Naive thymus-derived CD4-positive, alpha-beta T cell (primary cell): ENCODE data around the gene EIF2B1. TPM values are rescaled to one million over a fixed set of nuclear protein-coding genes. Genes with fewer than 3 reads are reported as not detected.
"Not testable (repeated sequence)": the region's sequence is repeated elsewhere in the genome, so short reads cannot be mapped to it uniquely, and the experiment has no call there.

Source experiments
- ATAC-seq: fragments of 150-1000 bp; cut with Tn5 transposase; 2 replicates; pipeline ENCODE4 v1.10.0; 2021; ENCODE audit warnings: mild to moderate bottlenecking, moderate library complexity
- CTCF ChIA-PET: fragments of 350-600 bp; sonication (Branson Sonifier 250); formaldehyde crosslinking; loops from one replicate; lab custom pipeline; 2021; ENCODE audit warnings: antibody characterized with exemption; lab: Charles Lee
- POLR2A ChIA-PET: fragments of 350-600 bp; sonication (Branson Sonifier 250); formaldehyde crosslinking; loops from one replicate; lab custom pipeline; 2021; ENCODE audit warnings: antibody characterized with exemption, inconsistent platforms; lab: Charles Lee
- DNase-seq, 9 donors: peaks; one replicate each; pipeline versions ENCODE4 v3.0.0 to v3.0.0-alpha.2; 2020 to 2022; ENCODE audit warnings: mixed read lengths in 1 of 9
- H3K27ac ChIP-seq: one replicate; pipeline ENCODE4 v1.7.0; 2013; ENCODE audit warnings: mild to moderate bottlenecking, low read depth, low read length, moderate library complexity
- H3K27me3 ChIP-seq, 2 donors: one replicate each; pipeline ENCODE4 v1.7.0; 2013; ENCODE audit warnings: low read length in 2 of 2, mild to moderate bottlenecking in 2 of 2, moderate library complexity in 2 of 2; ENCODE audit not compliant: control insufficient read depth in 2 of 2, insufficient read depth in 2 of 2
- H3K36me3 ChIP-seq, 3 experiments: 1 replicate in 2 of 3; 2 replicates in 1 of 3; pipeline ENCODE4 v1.7.0; 2013; ENCODE audit warnings: low read length in 3 of 3, mild to moderate bottlenecking in 3 of 3, moderate library complexity in 1 of 3; ENCODE audit not compliant: insufficient read depth in 3 of 3, control insufficient read depth in 2 of 3
- H3K4me1 ChIP-seq, 2 donors: one replicate each; pipeline ENCODE4 v1.7.0; 2013; ENCODE audit warnings: low read length in 2 of 2, mild to moderate bottlenecking in 2 of 2, moderate library complexity in 1 of 2; ENCODE audit not compliant: control insufficient read depth in 2 of 2, insufficient read depth in 2 of 2
- H3K4me3 ChIP-seq: 2 replicates; pipeline ENCODE4 v1.7.0; 2013; ENCODE audit warnings: mild to moderate bottlenecking, low read length
- H3K9me3 ChIP-seq, 3 experiments: 1 replicate in 2 of 3; 2 replicates in 1 of 3; pipeline ENCODE4 v1.7.0; 2013; ENCODE audit warnings: low read length in 3 of 3; ENCODE audit not compliant: control insufficient read depth in 2 of 3
- H3K27ac Mint-ChIP-seq, 9 donors: one replicate each; pipeline ENCODE4 v1.8.0; 2020 to 2022; ENCODE audit warnings: mixed read lengths in 9 of 9, mild to moderate bottlenecking in 8 of 9, moderate library complexity in 5 of 9, inconsistent platforms in 2 of 9
- H3K27me3 Mint-ChIP-seq, 5 donors: one replicate each; pipeline ENCODE4 v1.8.0; 2021 to 2022; ENCODE audit warnings: mixed read lengths in 5 of 5, mild to moderate bottlenecking in 1 of 5
- H3K36me3 Mint-ChIP-seq, 5 donors: one replicate each; pipeline ENCODE4 v1.8.0; 2020 to 2022; ENCODE audit warnings: mixed read lengths in 5 of 5, mild to moderate bottlenecking in 3 of 5, inconsistent platforms in 1 of 5
- H3K4me1 Mint-ChIP-seq, 7 donors: one replicate each; pipeline ENCODE4 v1.8.0; 2020 to 2022; ENCODE audit warnings: mixed read lengths in 7 of 7, mild to moderate bottlenecking in 3 of 7, inconsistent platforms in 1 of 7
- H3K4me3 Mint-ChIP-seq, 10 donors: one replicate each; pipeline ENCODE4 v1.8.0; 2020 to 2022; ENCODE audit warnings: mild to moderate bottlenecking in 10 of 10, mixed read lengths in 10 of 10, moderate library complexity in 6 of 10, inconsistent platforms in 2 of 10
- H3K9me3 Mint-ChIP-seq, 11 donors: one replicate each; pipeline ENCODE4 v1.8.0; 2020 to 2022; ENCODE audit warnings: mixed read lengths in 11 of 11, mild to moderate bottlenecking in 4 of 11, inconsistent platforms in 1 of 11, moderate library complexity in 1 of 11
- intact Hi-C, 2 donors: fragments of 100-400 bp; cut with micrococcal nuclease; formaldehyde crosslinking; loops; one replicate each; pipeline ENCODE4 v1.15.1; 2023
- polyA plus RNA-seq, 2 donors: library from polyadenylated mRNA; unstranded; fragments of 300-500 nt; fragmentation: Illumina TruSeq; gene quantifications; one replicate each; pipeline ENCODE4 v1.2.3, GENCODE V29; 2021
- total RNA-seq, 6 experiments: library from RNA in 5 of 6; stranded (reverse) in 5 of 6; gene quantifications; 1 replicate in 5 of 6; 2 replicates in 1 of 6; pipeline ENCODE4 v1.2.3 and lab custom pipeline; 2021 to 2026

Gene EIF2B1
- total and polyA plus RNA-seq, 7 experiments from 2014 or later: 44.0 to 74.3 (median 55.0) TPM

DNA sequence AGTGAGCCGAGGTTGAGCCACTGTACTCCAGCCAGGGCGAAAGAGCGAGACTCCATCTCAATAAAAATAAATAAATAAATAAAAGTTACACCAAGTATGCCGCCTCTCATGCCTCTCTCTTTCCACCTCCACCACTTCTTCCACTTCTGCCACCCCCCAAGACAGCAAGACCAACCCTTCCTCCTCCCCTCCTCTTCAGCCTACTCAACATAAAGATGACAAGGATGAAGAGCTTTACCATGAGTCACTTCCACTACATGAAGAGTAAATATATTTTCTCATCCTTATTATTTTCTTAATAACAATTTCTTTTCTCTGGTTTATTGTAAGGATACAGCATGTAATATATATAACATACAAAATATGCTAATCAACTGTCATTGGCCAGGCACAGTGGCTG lies 52.7 kb downstream of the EIF2B1 start:
- ATAC-seq: no peak
- Mint-ChIP-seq H3K4me3 (no peak overlapping the region), H3K9me3 (no peaks in the 10 kb centered on the region), H3K27ac (peak overlapping the region in 4 of 9 donors; percentile 5 to 95 (median 44)), H3K27me3 (no peaks in the 10 kb centered on the region), H3K36me3 (peaks cover 0 to 6% (median 0%) of the 10 kb centered on the region in 5 donors), H3K4me1 (peaks cover 20 to 30% (median 26%) of the 10 kb centered on the region in 7 donors)
- H3K27me3 ChIP-seq: no peaks in the 10 kb centered on the region
- H3K27ac ChIP-seq: no peak overlapping the region
- H3K4me1 ChIP-seq: peaks cover 17 to 21% of the 10 kb centered on the region in 2 donors
- CTCF ChIA-PET: interaction anchor here (0.6 to 1.5 kb wide), 2 partner anchors 215 to 1010 kb away, joined by 3 read pairs; no protein-coding TSS in a partner anchor
- POLR2A ChIA-PET: interaction anchor here (1.3 kb wide), 1 partner anchor 272 kb away, joined by 3 read pairs; no protein-coding TSS in a partner anchor
- DNase-seq: no peak
- intact Hi-C loops: loop anchor here (5.0 kb wide), 4 partner anchors 37 to 1053 kb away; partner anchors contain the start of genes DENR (in 1 of the 2), KNTC1 (in 1 of the 2), OGFOD2 (in 1 of the 2) and RSRC2 (in 1 of the 2)
- H3K36me3 ChIP-seq: peaks cover 0 to 10% (median 0%) of the 10 kb centered on the region in 3 experiments
- H3K4me3 ChIP-seq: no peak overlapping the region
- H3K9me3 ChIP-seq: no peaks in the 10 kb centered on the region

DNA sequence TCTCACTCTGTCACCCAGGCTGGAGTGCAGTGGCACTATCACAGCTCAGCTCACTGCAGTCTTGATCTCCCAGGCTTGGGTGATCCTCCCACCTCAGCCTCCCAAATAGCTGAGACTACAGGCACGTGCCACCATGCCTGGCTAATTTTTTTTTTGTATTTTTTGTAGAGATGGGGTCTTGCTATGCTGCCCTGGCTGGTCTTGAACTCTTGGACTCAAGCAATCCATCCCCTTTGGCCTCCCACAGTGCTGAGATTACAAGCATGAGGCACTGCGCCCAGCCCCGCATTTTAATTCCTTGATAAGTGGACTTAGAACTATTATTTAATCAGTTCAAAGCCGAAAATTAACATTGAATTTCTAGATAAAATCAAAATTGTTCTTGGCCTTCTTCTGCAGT lies 54.7 kb downstream of the EIF2B1 start:
- POLR2A ChIA-PET: interaction anchor here (1.7 kb wide), 1 partner anchor 9 kb away, joined by 4 read pairs; no protein-coding TSS in a partner anchor

DNA sequence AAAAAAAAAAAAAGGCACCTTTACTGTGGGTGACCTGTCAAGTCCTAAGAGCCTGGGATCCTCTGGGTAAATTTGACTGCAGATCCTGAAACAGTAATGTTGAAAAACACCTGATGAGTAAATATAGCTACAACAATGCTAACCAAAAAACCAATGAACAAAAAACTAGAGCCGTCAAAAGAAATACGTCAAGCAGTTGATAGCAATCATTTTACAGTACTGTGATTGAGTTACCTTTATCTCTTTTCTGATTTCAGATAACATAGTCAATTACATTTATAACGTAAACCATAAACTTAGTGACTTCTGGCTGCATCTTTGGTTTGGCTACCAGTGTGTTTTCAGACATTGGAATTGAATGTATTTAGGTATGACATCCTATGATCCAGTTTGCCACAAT lies 55.2 kb downstream of the EIF2B1 start:
- Mint-ChIP-seq H3K27me3 (peaks cover 0 to 4% (median 0%) of the 10 kb centered on the region in 5 donors), H3K4me1 (peaks cover 11 to 22% (median 16%) of the 10 kb centered on the region in 7 donors), H3K36me3 (peaks cover 0 to 4% (median 0%) of the 10 kb centered on the region in 5 donors), H3K9me3 (no peaks in the 10 kb centered on the region), H3K27ac (peak overlapping the region in 2 of 9 donors; percentile 10 to 59), H3K4me3 (no peak overlapping the region)
- ATAC-seq: no peak
- H3K27ac ChIP-seq: no peak overlapping the region
- POLR2A ChIA-PET: interaction anchor here (1.7 kb wide), 1 partner anchor 9 kb away, joined by 4 read pairs; no protein-coding TSS in a partner anchor
- no peaks in the 10 kb centered on the region for H3K9me3 ChIP-seq
- no peaks in the 10 kb centered on the region for H3K27me3 ChIP-seq
- DNase-seq: no peak
- CTCF ChIA-PET: interaction anchor here (0.7 kb wide), 1 partner anchor 501 kb away, joined by 3 read pairs; no protein-coding TSS in a partner anchor
- H3K4me3 ChIP-seq: no peak overlapping the region
- intact Hi-C loops: no loop called here
- H3K36me3 ChIP-seq: no peaks in the 10 kb centered on the region
- peaks cover 8 to 13% of the 10 kb centered on the region in 2 donors for H3K4me1 ChIP-seq

More for the DNA sequence above, 54.7 kb downstream of the EIF2B1 start:
- H3K27ac Mint-ChIP-seq: peak overlapping the region in 1 of 9 donors; percentile 59
- ATAC-seq, H3K27me3 ChIP-seq, H3K9me3 Mint-ChIP-seq, H3K4me3 Mint-ChIP-seq, DNase-seq, H3K4me3 ChIP-seq, intact Hi-C loops, H3K36me3 ChIP-seq, H3K36me3 Mint-ChIP-seq, H3K27ac ChIP-seq, H3K27me3 Mint-ChIP-seq, H3K9me3 ChIP-seq: not testable (repeated sequence)
- H3K4me1 ChIP-seq: peaks cover 9 to 13% of the 10 kb centered on the region in 2 donors
- CTCF ChIA-PET: interaction anchor here (0.6 kb wide), 1 partner anchor 95 kb away, joined by 3 read pairs; no protein-coding TSS in a partner anchor
- H3K4me1 Mint-ChIP-seq: peaks cover 11 to 22% (median 18%) of the 10 kb centered on the region in 7 donors

DNA sequence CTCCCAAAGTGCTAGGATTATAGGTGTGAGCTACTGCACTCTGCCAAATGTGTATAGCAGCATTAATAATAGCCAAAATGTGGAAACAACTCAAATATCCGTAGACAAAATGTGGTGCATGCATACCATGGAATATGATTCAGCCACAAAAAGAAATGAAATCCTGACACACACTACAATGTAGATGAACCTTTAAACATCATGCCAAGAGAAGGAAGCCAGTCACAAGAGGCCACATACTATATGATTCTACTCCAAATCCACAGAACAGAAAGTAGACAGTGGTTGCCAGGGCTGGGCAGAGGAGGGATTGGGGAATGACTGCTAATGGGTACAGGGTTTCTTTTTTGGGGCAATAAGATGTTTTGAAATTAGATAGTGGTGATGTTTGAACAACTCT lies 56.9 kb downstream of the EIF2B1 start:
- H3K36me3 ChIP-seq: no peaks in the 10 kb centered on the region
- ATAC-seq: no peak
- POLR2A ChIA-PET: no interaction called here
- no peaks in the 10 kb centered on the region for H3K27me3 ChIP-seq
- CTCF ChIA-PET: interaction anchor here (0.5 to 1.5 kb wide), 2 partner anchors 35 to 306 kb away, joined by 3 to 4 read pairs; no protein-coding TSS in a partner anchor
- no peaks in the 10 kb centered on the region for H3K4me1 ChIP-seq
- H3K36me3 Mint-ChIP-seq: peaks cover 0 to 2% (median 0%) of the 10 kb centered on the region in 5 donors
- intact Hi-C loops: no loop called here
- no peak for DNase-seq
- H3K4me3 ChIP-seq: no peak overlapping the region
- no peaks in the 10 kb centered on the region for H3K9me3 ChIP-seq
- H3K4me1 Mint-ChIP-seq: peaks cover 0 to 12% (median 7%) of the 10 kb centered on the region in 7 donors
- H3K27ac Mint-ChIP-seq: no peak overlapping the region
- no peak overlapping the region for H3K4me3 Mint-ChIP-seq
- H3K9me3 Mint-ChIP-seq: no peaks in the 10 kb centered on the region
- peaks cover 0 to 11% (median 0%) of the 10 kb centered on the region in 5 donors for H3K27me3 Mint-ChIP-seq
- no peak overlapping the region for H3K27ac ChIP-seq

DNA sequence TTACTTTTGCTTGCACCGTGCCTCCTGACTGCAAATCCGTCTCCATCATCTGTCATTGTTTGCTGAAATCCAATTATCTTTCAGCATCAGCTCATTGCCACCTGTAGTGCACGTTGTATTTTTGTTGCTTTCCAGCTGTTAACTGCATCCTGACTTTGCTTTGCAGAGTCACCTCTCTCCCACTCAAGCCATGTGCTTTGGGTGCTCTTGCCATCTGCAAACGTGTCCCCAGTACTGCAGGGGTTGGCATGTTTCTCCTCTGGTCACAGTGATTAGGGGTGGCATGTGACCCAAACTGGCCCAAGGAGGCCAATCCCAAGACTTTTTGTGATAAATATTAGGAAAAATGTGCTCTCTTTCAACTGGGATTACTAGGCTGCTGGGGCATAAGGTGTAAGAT lies 59.6 kb downstream of the EIF2B1 start:
- CTCF ChIA-PET: no interaction called here
- H3K27ac Mint-ChIP-seq: peak overlapping the region in 2 of 9 donors; percentile 46 to 49
- no peaks in the 10 kb centered on the region for H3K9me3 ChIP-seq

DNA sequence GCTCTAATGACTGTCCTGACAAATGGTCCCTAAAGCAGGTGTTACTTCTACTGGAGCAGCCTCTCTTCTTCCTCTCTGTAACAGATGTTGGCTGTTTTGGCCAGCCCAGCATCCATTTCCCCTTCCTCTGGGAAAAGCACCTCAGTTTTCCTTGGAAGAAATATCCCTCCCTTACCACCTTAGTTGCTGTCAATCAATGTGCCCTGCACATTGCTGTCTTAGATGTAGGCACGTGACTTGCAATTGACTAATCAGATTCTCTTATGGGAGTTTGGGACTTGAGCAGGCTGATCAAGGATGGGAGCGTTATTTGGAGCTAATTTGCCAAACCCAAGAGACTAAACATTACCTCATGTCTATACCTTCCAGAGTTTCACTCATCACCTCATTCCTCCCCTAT lies 61.1 kb downstream of the EIF2B1 start:
- ChIA-PET POLR2A (no interaction called here), CTCF (no interaction called here)
- no peaks in the 10 kb centered on the region for H3K4me1 ChIP-seq
- no peak overlapping the region for H3K27ac Mint-ChIP-seq
- H3K9me3 ChIP-seq: no peaks in the 10 kb centered on the region
- intact Hi-C loops: no loop called here
- DNase-seq (no peak), ATAC-seq (no peak)
- no peaks in the 10 kb centered on the region for H3K9me3 Mint-ChIP-seq
- H3K27me3 ChIP-seq: no peaks in the 10 kb centered on the region
- H3K4me3 ChIP-seq: no peak overlapping the region
- peaks cover 0 to 2% (median 0%) of the 10 kb centered on the region in 5 donors for H3K36me3 Mint-ChIP-seq
- no peaks in the 10 kb centered on the region for H3K36me3 ChIP-seq
- peaks cover 0 to 19% (median 0%) of the 10 kb centered on the region in 5 donors for H3K27me3 Mint-ChIP-seq
- H3K4me3 Mint-ChIP-seq: no peak overlapping the region
- no peak overlapping the region for H3K27ac ChIP-seq
- H3K4me1 Mint-ChIP-seq: peaks cover 4 to 12% (median 4%) of the 10 kb centered on the region in 7 donors

More for the DNA sequence above, 59.6 kb downstream of the EIF2B1 start:
- H3K27me3 ChIP-seq: no peaks in the 10 kb centered on the region
- DNase-seq (no peak), ATAC-seq (no peak)
- H3K27me3 Mint-ChIP-seq: peaks cover 0 to 19% (median 0%) of the 10 kb centered on the region in 5 donors
- H3K36me3 ChIP-seq: no peaks in the 10 kb centered on the region
- POLR2A ChIA-PET: interaction anchor here (1.1 kb wide), 1 partner anchor 116 kb away, joined by 3 read pairs; the partner anchor contains the start of gene SNRNP35
- H3K4me1 Mint-ChIP-seq: peaks cover 4 to 12% (median 6%) of the 10 kb centered on the region in 7 donors
- no peak overlapping the region for H3K27ac ChIP-seq
- peak overlapping the region in 1 of 10 donors; percentile 17 for H3K4me3 Mint-ChIP-seq
- no peaks in the 10 kb centered on the region for H3K9me3 Mint-ChIP-seq
- H3K4me3 ChIP-seq: no peak overlapping the region
- intact Hi-C loops: no loop called here
- no peaks in the 10 kb centered on the region for H3K4me1 ChIP-seq
- peaks cover 0 to 2% (median 0%) of the 10 kb centered on the region in 5 donors for H3K36me3 Mint-ChIP-seq
